NB4 (cell line): ENCODE measurements around the gene CXCR5.

Source experiments
- DNase-seq: peaks from one replicate; pipeline ENCODE4 v3.0.0; 2010; ENCODE audit warnings: low read depth
- H3K4me3 ChIP-seq: one replicate; pipeline ENCODE4 v1.5.1; 2011; ENCODE audit warnings: mild to moderate bottlenecking, low read depth, low read length, moderate library complexity
- MYC ChIP-seq: IDR thresholded peaks from 2 replicates; pipeline ENCODE4 v1.6.1; 2011; ENCODE audit warnings: low read depth, low read length
- POLR2A ChIP-seq: IDR thresholded peaks from 2 replicates; pipeline ENCODE4 v1.6.1; 2011; ENCODE audit warnings: mild to moderate bottlenecking; ENCODE audit not compliant: insufficient read length; ENCODE audit errors: extremely low read depth
- TF ChIP-seq, protein P1 (sequence below): IDR thresholded peaks from 2 replicates; pipeline ENCODE4 v1.6.1; 2011; ENCODE audit warnings: low read depth, low read length
- TF ChIP-seq, protein P2 (sequence below): IDR thresholded peaks from one replicate; pipeline ENCODE4 v1.5.1; 2012; ENCODE audit warnings: low read depth, low read length

Gene CXCR5

DNA sequence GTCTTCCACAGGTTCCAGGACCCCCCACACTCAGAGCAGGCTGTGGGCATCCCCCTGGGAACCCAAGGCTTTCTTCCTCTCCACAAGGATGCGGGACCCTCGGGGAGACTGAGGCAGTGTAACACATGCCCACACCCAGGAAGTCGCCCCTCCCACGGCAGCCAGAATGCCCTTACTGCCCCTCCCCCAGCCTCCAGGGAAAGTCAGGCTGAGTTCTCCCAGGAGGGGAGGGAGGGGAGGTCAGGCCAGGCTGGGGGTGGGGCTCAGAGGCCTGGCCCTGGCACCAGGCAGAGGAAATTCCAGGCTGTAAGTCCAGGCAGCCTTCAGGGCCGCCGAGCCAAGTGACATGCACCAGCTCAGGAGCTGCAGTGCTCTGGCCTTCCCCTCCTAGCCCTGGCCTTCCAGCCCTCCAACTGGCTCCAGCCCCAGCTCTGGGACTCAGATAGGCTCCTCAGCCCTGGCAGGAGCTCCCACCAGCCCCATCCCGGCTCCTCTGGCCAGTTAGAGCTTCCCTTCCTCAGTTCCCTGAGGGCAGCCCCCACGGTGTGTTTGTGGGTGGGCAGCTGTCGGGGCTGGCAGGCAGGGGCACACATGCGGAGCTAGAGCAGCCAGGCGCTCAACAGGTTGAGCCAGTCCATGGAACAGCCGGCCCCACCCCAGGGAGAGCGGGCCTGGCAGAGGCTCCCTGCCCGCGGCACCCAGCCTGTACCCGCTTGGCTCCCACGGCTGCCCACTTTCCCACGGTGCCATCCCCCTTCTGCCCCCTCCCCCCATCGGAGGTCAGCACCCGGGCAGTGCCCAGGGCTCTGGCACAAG is 38.4 kb downstream of the CXCR5 start:
- no peak for DNase-seq
- H3K4me3 ChIP-seq = no peak overlapping the region
- TF ChIP-seq POLR2A (no peak), MYC (no peak)
- TF ChIP-seq, protein P1, sequence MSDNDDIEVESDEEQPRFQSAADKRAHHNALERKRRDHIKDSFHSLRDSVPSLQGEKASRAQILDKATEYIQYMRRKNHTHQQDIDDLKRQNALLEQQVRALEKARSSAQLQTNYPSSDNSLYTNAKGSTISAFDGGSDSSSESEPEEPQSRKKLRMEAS = no peak
- TF ChIP-seq, protein P2, sequence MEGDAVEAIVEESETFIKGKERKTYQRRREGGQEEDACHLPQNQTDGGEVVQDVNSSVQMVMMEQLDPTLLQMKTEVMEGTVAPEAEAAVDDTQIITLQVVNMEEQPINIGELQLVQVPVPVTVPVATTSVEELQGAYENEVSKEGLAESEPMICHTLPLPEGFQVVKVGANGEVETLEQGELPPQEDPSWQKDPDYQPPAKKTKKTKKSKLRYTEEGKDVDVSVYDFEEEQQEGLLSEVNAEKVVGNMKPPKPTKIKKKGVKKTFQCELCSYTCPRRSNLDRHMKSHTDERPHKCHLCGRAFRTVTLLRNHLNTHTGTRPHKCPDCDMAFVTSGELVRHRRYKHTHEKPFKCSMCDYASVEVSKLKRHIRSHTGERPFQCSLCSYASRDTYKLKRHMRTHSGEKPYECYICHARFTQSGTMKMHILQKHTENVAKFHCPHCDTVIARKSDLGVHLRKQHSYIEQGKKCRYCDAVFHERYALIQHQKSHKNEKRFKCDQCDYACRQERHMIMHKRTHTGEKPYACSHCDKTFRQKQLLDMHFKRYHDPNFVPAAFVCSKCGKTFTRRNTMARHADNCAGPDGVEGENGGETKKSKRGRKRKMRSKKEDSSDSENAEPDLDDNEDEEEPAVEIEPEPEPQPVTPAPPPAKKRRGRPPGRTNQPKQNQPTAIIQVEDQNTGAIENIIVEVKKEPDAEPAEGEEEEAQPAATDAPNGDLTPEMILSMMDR = no peak

DNA sequence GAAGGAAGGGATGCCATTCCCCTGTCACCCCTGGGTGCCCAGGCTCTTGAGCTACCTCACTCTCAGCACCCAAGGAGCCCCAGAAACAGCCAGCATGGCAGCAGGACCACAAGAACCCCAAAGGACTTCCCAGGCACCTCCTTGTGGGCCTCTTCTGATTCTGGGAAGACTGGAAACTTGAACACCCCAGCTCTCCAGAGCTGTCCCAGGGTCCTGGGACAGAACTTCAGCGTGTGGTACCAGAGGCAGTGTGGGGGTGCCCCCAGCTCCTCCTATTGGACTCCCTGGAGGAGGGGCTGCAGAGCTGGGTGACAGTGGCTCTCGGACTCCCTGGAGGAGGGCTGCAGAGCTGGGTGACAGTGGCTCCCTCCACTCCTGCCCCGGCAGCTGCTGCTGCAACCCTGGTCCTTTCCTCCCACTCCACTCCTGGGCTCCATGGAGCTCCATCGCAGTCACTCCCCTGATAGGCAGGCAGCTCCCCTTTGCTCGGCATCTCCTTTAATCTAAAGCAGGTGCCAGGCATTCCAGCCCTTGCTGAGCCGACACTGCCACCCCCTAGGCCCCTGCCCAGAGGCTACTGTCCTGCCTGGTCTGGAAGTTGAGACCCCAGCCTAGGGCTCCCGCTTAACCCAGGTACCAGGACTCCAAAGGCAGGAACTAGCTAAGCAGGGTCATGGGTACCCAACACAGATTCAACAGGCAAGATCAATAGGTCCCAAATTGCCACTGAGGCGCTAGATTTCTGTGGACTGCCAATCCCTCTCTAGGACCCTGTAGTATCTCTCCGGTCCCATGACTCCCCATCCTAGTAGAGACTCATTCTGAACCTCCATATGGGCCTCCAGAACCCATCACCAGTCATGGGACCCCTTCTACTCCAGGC is 39.3 kb downstream of the CXCR5 start:
- TF ChIP-seq, protein P1 = no peak
- TF ChIP-seq MYC (no peak), POLR2A (no peak)
- TF ChIP-seq, protein P2 = no peak
- no peak overlapping the region for H3K4me3 ChIP-seq
- no peak for DNase-seq

DNA sequence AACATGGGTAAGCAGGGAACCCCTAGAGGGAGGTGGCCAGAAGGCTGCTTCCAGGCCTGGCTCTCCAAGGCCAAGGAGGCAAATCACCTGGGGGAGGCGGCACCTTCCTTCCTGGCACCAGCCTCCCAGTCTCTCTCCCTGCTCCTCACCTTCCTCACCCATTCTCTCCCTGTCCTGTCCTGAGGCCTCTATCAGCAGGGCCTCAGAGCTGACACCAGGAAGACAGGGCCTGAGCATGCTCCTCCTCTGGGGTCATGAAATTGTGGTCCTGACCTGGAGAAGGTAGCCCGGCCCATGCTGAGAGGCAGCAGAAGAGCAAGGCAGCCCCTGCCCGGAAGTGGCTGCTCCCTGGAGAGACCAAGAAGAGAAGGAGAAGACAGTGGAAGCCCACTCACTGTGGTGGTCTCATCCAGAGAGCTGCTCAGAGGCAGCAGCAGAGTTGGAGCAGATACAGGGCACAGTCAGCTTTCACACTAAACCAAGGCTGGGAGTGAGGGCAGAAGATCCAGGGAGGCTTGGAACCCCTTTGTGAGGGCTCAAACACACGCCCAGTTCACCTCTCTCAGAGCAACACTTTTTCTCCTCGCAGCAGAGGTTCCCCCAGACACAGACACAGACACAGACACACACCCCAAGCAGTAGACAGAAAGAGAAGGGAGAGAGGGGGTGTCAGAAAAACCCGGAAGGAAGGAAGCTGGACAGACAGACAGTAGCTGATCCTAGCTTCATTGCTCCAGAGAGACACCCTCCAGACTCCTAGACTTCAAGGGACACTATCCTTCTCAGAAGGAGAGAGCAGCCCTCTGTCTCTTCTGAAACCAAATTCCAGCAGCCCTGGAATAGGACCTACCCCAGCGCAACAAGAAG is 40.3 kb downstream of the CXCR5 start:
- DNase-seq = no peak
- TF ChIP-seq MYC (no peak), POLR2A (no peak)
- TF ChIP-seq, protein P2 = no peak
- TF ChIP-seq, protein P1 = no peak
- H3K4me3 ChIP-seq = peak overlapping the region; percentile 63

DNA sequence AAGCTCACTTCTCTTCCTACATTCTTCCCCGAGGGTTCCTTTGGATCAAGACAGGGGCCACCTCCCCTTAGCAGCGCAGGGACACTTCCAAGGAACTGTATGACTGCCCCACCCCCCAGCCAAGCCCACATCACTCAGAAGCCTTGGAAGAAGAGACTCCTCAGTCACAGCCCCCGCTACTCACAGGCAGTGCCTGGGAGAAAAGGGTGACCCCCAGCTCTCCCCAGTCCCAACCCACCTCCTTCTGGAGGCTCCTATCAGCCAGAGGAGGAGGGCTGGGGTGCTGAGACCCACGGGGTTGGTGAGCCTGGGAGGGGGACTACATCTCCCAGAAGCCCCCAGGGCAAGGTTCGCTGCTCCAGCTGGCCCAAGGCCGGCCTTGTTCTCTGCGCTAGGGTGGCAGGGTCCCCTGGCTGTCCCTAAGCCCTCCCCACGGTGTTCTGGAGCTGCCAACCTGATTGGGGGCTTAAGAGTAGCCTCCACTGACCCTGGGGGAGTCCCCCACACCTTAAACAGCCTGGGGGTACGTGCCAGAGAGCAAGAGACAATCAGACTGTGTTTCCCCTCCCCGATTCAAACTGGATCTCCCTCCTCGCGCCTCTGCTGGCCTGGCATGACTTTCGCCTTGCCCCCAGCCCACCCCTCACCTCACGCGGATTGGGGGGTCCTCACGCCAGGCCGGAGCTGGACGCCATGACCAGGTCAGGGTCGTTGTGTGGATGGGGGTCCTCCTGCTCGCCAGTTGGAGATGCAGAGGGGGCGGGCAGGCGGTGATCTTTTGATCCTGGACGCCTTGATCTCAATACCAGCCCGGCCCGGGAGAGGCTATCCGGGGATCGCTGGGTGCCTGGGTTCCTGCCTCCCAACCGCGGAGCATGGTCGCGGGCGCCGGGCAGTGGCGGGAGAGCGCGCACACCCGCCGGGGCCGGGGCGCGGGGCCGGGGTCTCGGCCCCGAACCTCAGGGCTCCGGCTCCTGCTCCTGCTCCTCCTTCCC is 41.2 kb downstream of the CXCR5 start:
- TF ChIP-seq, protein P2 = no peak
- TF ChIP-seq POLR2A = no peak
- 0 out of 2 replicates have a peak, but pooled peaks have one; percentile 41 for TF ChIP-seq MYC
- TF ChIP-seq, protein P1 = no peak
- DNase-seq = peak; percentile 68
- H3K4me3 ChIP-seq = peak overlapping the region; percentile 63
